Measurements from ENCODE around the gene GTF2IRD1.

- no peak for TF ChIP-seq POLR2AphosphoS5 (IDR thresholded peaks at IDR 0.05; ENCODE audit: low read depth, low read length)
- TF ChIP-seq SIN3A (IDR thresholded peaks at IDR 0.05; ENCODE audit: borderline replicate concordance, insufficient read depth, low read length), result no peak
- no peak for TF ChIP-seq FOXP2 (optimal IDR thresholded peaks at IDR 0.05; ENCODE audit: borderline replicate concordance, extremely low read depth, extremely low read length, insufficient read depth)
- no peak for TF ChIP-seq REST (IDR thresholded peaks at IDR 0.05; ENCODE audit: insufficient read depth in 1 of 2, low read depth in 2 of 2, low read length in 2 of 2)
- no peak for TF ChIP-seq TAF1 (IDR thresholded peaks at IDR 0.05; ENCODE audit: borderline replicate concordance, insufficient read depth, low read length)
These were observed 169.4 kb downstream of the GTF2IRD1 start for GRCh38 chr7:74623135-74623534.

All from PFSK-1 (cell line).